Muscle layer of colon (tissue), 2 donors: ENCODE measurements around the gene PIP5K1C.

Source experiments
- H3K27ac ChIP-seq: one replicate; pipeline ENCODE4 v1.7.0; 2013; ENCODE audit warnings: low read depth, mild to moderate bottlenecking, low read length, moderate library complexity
- H3K27me3 ChIP-seq, 2 donors: one replicate each; pipeline ENCODE4 v1.7.0; 2013; ENCODE audit warnings: low read length in 2 of 2, mild to moderate bottlenecking in 2 of 2; ENCODE audit not compliant: insufficient read depth in 2 of 2, control insufficient read depth in 1 of 2
- H3K36me3 ChIP-seq: one replicate; pipeline ENCODE4 v1.7.0; 2013; ENCODE audit warnings: mild to moderate bottlenecking, low read length; ENCODE audit not compliant: insufficient read depth
- H3K4me1 ChIP-seq: one replicate; pipeline ENCODE4 v1.7.0; 2013; ENCODE audit warnings: mild to moderate bottlenecking, low read length; ENCODE audit not compliant: insufficient read depth
- H3K4me3 ChIP-seq, 2 donors: one replicate each; pipeline ENCODE4 v1.7.0; 2013; ENCODE audit warnings: low read length in 2 of 2, low read depth in 1 of 2, mild to moderate bottlenecking in 1 of 2, moderate library complexity in 1 of 2
- H3K9ac ChIP-seq: one replicate; pipeline ENCODE4 v1.7.0; 2013; ENCODE audit warnings: low read length
- H3K9me3 ChIP-seq: one replicate; pipeline ENCODE4 v1.7.0; 2013; ENCODE audit warnings: mild to moderate bottlenecking, low read length
- donor health status: abdominal sarcoma.
- donor health status: Adenocarcinoma of cecum.

PIP5K1C gene

GRCh38 chr19:3700242-3701032 is at the start of gene PIP5K1C:
Gene PIP5K1C (minus strand): TSS chr19:3700468. CDS start chr19:3700390, 78 bp downstream.
- H3K9me3 ChIP-seq = no peaks in the 10 kb centered on the region
- peak within 1 kb of the TSS; percentile 86 for H3K9ac ChIP-seq
- peaks cover 10% of the 10 kb centered on the region for H3K36me3 ChIP-seq
- peaks cover 16% of the 10 kb centered on the region for H3K4me1 ChIP-seq
- peak within 1 kb of the TSS; percentile 93 for H3K27ac ChIP-seq
- H3K27me3 ChIP-seq = no peaks in the 10 kb centered on the region
- H3K4me3 ChIP-seq = peak within 1 kb of the TSS; percentile 77 to 84

GRCh38 chr19:3748965-3749364 is 48.7 kb upstream of the PIP5K1C start:
- Histone ChIP-seq H3K27ac (no peak overlapping the region), H3K36me3 (peaks cover 13% of the 10 kb centered on the region), H3K4me3 (no peak overlapping the region), H3K27me3 (peaks cover 0 to 12% of the 10 kb centered on the region in 2 donors), H3K9ac (no peak overlapping the region), H3K4me1 (no peaks in the 10 kb centered on the region), H3K9me3 (no peaks in the 10 kb centered on the region)

DNA sequence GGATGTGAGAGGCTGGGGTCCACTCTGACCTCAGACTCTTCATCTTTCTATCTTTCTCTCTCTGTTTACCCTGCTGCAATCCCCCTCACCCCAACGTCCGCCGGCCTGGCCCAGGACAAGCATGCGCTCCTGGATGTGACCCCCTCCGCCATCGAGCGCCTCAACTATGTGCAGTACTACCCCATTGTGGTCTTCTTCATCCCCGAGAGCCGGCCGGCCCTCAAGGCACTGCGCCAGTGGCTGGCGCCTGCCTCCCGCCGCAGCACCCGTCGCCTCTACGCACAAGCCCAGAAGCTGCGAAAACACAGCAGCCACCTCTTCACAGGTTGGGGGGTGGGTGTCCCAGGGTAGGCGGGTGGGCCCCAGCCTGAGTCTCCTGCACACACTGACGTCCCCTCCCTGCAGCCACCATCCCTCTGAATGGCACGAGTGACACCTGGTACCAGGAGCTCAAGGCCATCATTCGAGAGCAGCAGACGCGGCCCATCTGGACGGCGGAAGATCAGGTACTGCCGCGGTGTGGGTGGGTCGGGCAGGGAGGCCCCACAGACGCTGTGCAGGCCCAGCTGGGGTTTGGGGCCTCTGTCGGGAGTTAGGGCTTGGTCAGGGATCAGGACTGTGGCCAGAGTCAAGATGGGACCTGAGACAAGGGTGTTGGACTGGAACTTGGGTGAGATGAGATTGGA is 46.2 kb upstream of the PIP5K1C start:
- Histone ChIP-seq H3K27me3 (peaks cover 0 to 12% of the 10 kb centered on the region in 2 donors), H3K4me1 (no peaks in the 10 kb centered on the region), H3K4me3 (no peak overlapping the region), H3K9me3 (no peaks in the 10 kb centered on the region), H3K27ac (no peak overlapping the region), H3K36me3 (peaks cover 13% of the 10 kb centered on the region), H3K9ac (no peak overlapping the region)

- H3K9ac ChIP-seq = no peak overlapping the region
- peaks cover 0 to 12% of the 10 kb centered on the region in 2 donors for H3K27me3 ChIP-seq
- H3K4me1 ChIP-seq = no peaks in the 10 kb centered on the region
- peaks cover 8% of the 10 kb centered on the region for H3K36me3 ChIP-seq
- no peak overlapping the region for H3K4me3 ChIP-seq
- no peak overlapping the region for H3K27ac ChIP-seq
- no peaks in the 10 kb centered on the region for H3K9me3 ChIP-seq
Measured at GRCh38 chr19:3745363-3746045, 45.2 kb upstream of the PIP5K1C start.

DNA sequence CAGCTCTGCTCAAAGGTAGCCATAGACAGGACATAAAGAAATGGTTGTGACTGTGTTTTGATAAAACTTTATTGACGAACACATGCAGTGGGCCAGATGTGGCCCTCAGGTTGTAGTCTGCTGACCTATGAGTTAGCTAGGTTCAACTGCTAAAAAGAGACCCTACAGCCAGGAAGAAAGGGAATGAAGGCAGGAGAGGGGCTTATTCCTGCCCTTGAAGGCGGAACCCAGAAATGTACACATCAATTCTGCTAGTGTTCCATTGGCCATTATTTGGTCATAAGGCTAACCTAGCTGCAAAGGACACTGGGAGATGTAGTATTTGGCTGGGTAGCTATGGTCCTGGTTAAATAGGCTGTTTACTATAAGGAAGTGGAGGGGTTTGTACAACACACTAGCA is 43.2 kb upstream of the PIP5K1C start:
- Histone ChIP-seq H3K27ac (no peak overlapping the region), H3K27me3 (peaks cover 0 to 12% of the 10 kb centered on the region in 2 donors), H3K4me3 (no peak overlapping the region), H3K9ac (no peak overlapping the region), H3K4me1 (no peaks in the 10 kb centered on the region), H3K9me3 (no peaks in the 10 kb centered on the region), H3K36me3 (no peaks in the 10 kb centered on the region)

GRCh38 chr19:3740431-3740830 is 40.2 kb upstream of the PIP5K1C start:
- Histone ChIP-seq H3K9me3 (no peaks in the 10 kb centered on the region), H3K36me3 (no peaks in the 10 kb centered on the region), H3K4me1 (no peaks in the 10 kb centered on the region), H3K9ac (no peak overlapping the region), H3K27me3 (peaks cover 0 to 2% of the 10 kb centered on the region in 2 donors), H3K4me3 (no peak overlapping the region), H3K27ac (no peak overlapping the region)

DNA sequence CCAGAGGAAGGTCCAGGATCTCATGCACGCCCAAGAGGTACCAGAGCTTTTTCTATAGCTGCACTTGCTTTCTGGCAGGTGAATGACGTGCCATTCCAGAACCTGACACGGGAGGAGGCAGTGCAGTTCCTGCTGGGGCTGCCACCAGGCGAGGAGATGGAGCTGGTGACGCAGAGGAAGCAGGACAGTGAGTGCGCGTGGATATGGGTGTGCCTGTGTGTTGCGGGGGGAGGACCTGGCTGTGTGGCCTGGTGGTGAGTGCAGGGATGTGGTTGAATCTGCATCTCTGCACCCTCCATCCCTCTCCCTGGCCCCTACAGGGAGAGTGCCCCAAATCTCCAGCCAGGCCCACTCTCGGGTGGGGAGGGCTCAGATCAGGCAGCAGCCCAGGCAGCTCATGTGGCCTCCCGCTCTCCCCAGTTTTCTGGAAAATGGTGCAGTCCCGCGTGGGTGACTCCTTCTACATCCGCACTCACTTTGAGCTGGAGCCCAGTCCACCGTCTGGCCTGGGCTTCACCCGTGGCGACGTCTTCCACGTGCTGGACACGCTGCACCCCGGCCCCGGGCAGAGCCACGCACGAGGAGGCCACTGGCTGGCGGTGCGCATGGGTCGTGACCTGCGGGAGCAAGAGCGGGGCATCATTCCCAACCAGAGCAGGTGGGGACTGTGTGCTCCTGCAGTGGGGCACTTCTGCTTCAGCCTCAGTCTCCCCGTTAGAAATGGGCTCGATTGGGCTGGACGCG is 38.4 kb upstream of the PIP5K1C start:
- Histone ChIP-seq H3K4me1 (no peaks in the 10 kb centered on the region), H3K27me3 (no peaks in the 10 kb centered on the region), H3K36me3 (no peaks in the 10 kb centered on the region), H3K4me3 (no peak overlapping the region), H3K27ac (no peak overlapping the region), H3K9ac (no peak overlapping the region), H3K9me3 (no peaks in the 10 kb centered on the region)

DNA sequence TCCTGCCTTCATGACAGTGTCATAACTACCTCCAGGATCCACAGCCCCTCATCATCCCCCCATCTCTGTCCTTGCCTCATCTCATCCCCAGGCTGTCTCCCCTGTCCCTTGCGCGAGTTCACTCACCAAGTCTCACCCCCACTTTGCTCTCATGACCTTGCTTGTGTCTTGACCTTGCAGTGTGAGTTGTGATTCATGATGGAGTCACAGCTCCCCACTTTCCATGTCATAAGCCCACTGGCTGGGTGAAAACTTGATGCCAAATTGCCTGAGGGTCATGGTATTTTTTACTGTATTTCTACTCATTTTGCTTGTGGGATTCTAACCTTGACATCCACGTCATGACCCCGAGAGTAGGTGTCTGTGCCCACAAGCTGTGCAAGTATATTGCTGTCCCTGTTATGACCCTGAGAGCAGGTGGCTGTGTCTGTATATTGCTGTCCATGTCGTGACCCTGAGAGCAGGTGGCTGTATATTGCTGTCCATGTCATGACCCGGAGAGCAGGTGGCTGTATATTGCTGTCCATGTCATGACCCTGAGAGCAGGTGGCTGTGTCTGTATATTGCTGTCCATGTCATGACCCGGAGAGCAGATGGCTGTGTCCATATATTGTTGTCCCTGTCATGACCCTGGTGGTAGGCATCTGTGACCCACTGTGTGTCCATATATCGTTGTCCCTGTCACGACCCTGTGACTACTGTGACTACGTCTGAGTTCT is 37.4 kb upstream of the PIP5K1C start:
- Histone ChIP-seq H3K36me3 (no peaks in the 10 kb centered on the region), H3K4me3 (no peak overlapping the region), H3K9ac (no peak overlapping the region), H3K4me1 (no peaks in the 10 kb centered on the region), H3K27ac (no peak overlapping the region), H3K27me3 (no peaks in the 10 kb centered on the region), H3K9me3 (no peaks in the 10 kb centered on the region)

- no peak overlapping the region for H3K27ac ChIP-seq
- H3K36me3 ChIP-seq = no peaks in the 10 kb centered on the region
- H3K4me1 ChIP-seq = no peaks in the 10 kb centered on the region
- no peak overlapping the region for H3K4me3 ChIP-seq
- H3K27me3 ChIP-seq = no peaks in the 10 kb centered on the region
- H3K9ac ChIP-seq = no peak overlapping the region
- H3K9me3 ChIP-seq = no peaks in the 10 kb centered on the region
Measured at GRCh38 chr19:3736106-3736724, 35.9 kb upstream of the PIP5K1C start.

DNA sequence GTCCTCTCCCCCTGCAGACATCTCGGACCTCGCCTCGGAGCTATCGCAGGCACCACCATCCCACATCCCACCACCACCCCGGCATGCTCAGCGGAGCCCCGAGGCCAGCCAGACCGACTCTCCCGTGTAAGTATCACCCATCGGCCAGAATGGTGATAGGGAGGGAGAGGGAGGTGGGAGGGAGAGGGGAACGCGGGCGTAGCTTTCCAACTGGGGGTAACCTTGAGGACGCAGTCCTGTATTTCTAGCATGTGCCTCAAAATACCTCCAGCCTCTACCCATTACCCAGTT is 34.0 kb upstream of the PIP5K1C start:
- Histone ChIP-seq H3K4me3 (no peak overlapping the region), H3K27ac (no peak overlapping the region), H3K9me3 (no peaks in the 10 kb centered on the region), H3K9ac (no peak overlapping the region), H3K27me3 (no peaks in the 10 kb centered on the region), H3K36me3 (no peaks in the 10 kb centered on the region), H3K4me1 (no peaks in the 10 kb centered on the region)
